Heart left ventricle (tissue), 13 donors: Measurements from ENCODE around the gene PSG5.
"Not testable (repeated sequence)": the region's sequence is repeated elsewhere in the genome, so short reads cannot be mapped to it uniquely, and the experiment has no call there.

ENCODE experiments used
- CTCF ChIP-seq, 12 donors: fragments of 200-600 bp; sonication (generic) in 4 of 12; IDR thresholded peaks; one replicate each; pipeline versions ENCODE4 v1.5.0 to v1.8.0; 2018 to 2022; ENCODE audit warnings: antibody characterized with exemption in 12 of 12, mild to moderate bottlenecking in 5 of 12
- POLR2A ChIP-seq, 2 donors: fragments of 450-650 bp; IDR thresholded peaks; one replicate each; pipeline ENCODE4 v1.6.1; 2017; ENCODE audit warnings: antibody characterized with exemption in 2 of 2, mild to moderate bottlenecking in 2 of 2, moderate library complexity in 2 of 2
- donor health status: ischemic (EF 13 %, LVEDD 7.1; RV severe dilation, severe dysfunction).
- donor health status: DM: no; HTN: yes; CAD: no.
- donor health status: DM: no; HTN: no; CAD: no.
- donor health status: ischemic (EF 25% LVEDD 6.9; RV normal size, moderate dysfunction).
- donor health status: ischemic (EF 25% LVEDD 5.7; RV mildly dilated, moderate dysfunction).
- donor health status: ischemic (EF 35%, LVEDD 5.7; RV mildly dilated, moderate dysfunction).
- donor health status: nonischemic (EF 11% LVEDD 7.7; RV severe dilation, severe dysfunction).
- donor health status: DM: yes; HTN: yes; CAD: no.
- donor health status: PGD.
- donor health status: ischemic (EF 29% LVEDD 5.4; RV normal size, mild dysfunction).
- donor health status: nonischemic (EF 23%, LVEDD 6.1; RV moderate dilation, normal function).

- not testable (repeated sequence) for TF ChIP-seq CTCF, POLR2A (IDR thresholded peaks at IDR 0.05)
These were observed 15.0 kb upstream of the PSG5 start for GRCh38 chr19:43201337-43201801.
